ENCODE data around the gene GPC5.

GPC5 gene

GRCh38 chr13:92307752-92308151, 909.3 kb downstream of the GPC5 start:
- H3K4me2 ChIP-seq (ENCODE audit: low read length), result no peak overlapping the region
- H3K9ac ChIP-seq (ENCODE audit: low read length), result no peak overlapping the region
- H2AFZ ChIP-seq (ENCODE audit: low read depth, low read length), result no peak overlapping the region
- no peaks in the 10 kb centered on the region for H4K20me1 ChIP-seq (ENCODE audit: insufficient read depth, low read length)
- TF ChIP-seq CTCF (IDR thresholded peaks at IDR 0.05; ENCODE audit: low read depth, low read length), result no peak
- TF ChIP-seq EZH2phosphoT487 (IDR thresholded peaks at IDR 0.05; ENCODE audit: low read depth), result no peak
- H3K4me3 ChIP-seq (ENCODE audit: low read length), result no peak overlapping the region
- no peak overlapping the region for H3K27ac ChIP-seq (ENCODE audit: low read length)
- peaks cover 7% of the 10 kb centered on the region for H3K36me3 ChIP-seq (replicated peaks; ENCODE audit: low read depth, low read length)
- no peaks in the 10 kb centered on the region for H3K4me1 ChIP-seq (ENCODE audit: low read length)
- H3K79me2 ChIP-seq (ENCODE audit: low read length), result no peaks in the 10 kb centered on the region
- H3K9me3 ChIP-seq (ENCODE audit: insufficient read depth, low read length), result peaks cover 20% of the 10 kb centered on the region; the same call in 1 of the 2 replicates
- no peaks in the 10 kb centered on the region for H3K27me3 ChIP-seq (ENCODE audit: low read depth, low read length)

GRCh38 chr13:92312823-92313222, 914.4 kb downstream of the GPC5 start:
- Histone ChIP-seq H3K9ac (ENCODE audit: low read length) (no peak overlapping the region), H4K20me1 (ENCODE audit: insufficient read depth, low read length) (no peaks in the 10 kb centered on the region), H3K27me3 (ENCODE audit: low read depth, low read length) (no peaks in the 10 kb centered on the region), H3K9me3 (ENCODE audit: insufficient read depth, low read length) (peaks cover 20% of the 10 kb centered on the region; the same call in 1 of the 2 replicates), H2AFZ (ENCODE audit: low read depth, low read length) (no peak overlapping the region), H3K36me3 (replicated peaks; ENCODE audit: low read depth, low read length) (peaks cover 7% of the 10 kb centered on the region), H3K4me2 (ENCODE audit: low read length) (no peak overlapping the region), H3K27ac (ENCODE audit: low read length) (no peak overlapping the region), H3K4me3 (ENCODE audit: low read length) (no peak overlapping the region), H3K4me1 (ENCODE audit: low read length) (peaks cover 27% of the 10 kb centered on the region), H3K79me2 (ENCODE audit: low read length) (no peaks in the 10 kb centered on the region)
- TF ChIP-seq EZH2phosphoT487 (IDR thresholded peaks at IDR 0.05; ENCODE audit: low read depth) (no peak), CTCF (IDR thresholded peaks at IDR 0.05; ENCODE audit: low read depth, low read length) (no peak)

GRCh38 chr13:92313382-92313781, 915.0 kb downstream of the GPC5 start:
- Histone ChIP-seq H3K9ac (ENCODE audit: low read length) (no peak overlapping the region), H3K4me2 (ENCODE audit: low read length) (no peak overlapping the region), H3K79me2 (ENCODE audit: low read length) (no peaks in the 10 kb centered on the region), H3K36me3 (replicated peaks; ENCODE audit: low read depth, low read length) (peaks cover 7% of the 10 kb centered on the region), H4K20me1 (ENCODE audit: insufficient read depth, low read length) (no peaks in the 10 kb centered on the region), H2AFZ (ENCODE audit: low read depth, low read length) (no peak overlapping the region), H3K4me1 (ENCODE audit: low read length) (peaks cover 27% of the 10 kb centered on the region), H3K27me3 (ENCODE audit: low read depth, low read length) (no peaks in the 10 kb centered on the region), H3K9me3 (ENCODE audit: insufficient read depth, low read length) (peaks cover 20% of the 10 kb centered on the region; the same call in 1 of the 2 replicates), H3K27ac (ENCODE audit: low read length) (no peak overlapping the region), H3K4me3 (ENCODE audit: low read length) (no peak overlapping the region)
- no peak for TF ChIP-seq CTCF (IDR thresholded peaks at IDR 0.05; ENCODE audit: low read depth, low read length)
- TF ChIP-seq EZH2phosphoT487 (IDR thresholded peaks at IDR 0.05; ENCODE audit: low read depth), result no peak

- no peaks in the 10 kb centered on the region for H3K79me2 ChIP-seq (ENCODE audit: low read length)
- peaks cover 20% of the 10 kb centered on the region; the same call in 1 of the 2 replicates for H3K9me3 ChIP-seq (ENCODE audit: insufficient read depth, low read length)
- H3K4me1 ChIP-seq (ENCODE audit: low read length), result peaks cover 27% of the 10 kb centered on the region
- no peak overlapping the region for H3K27ac ChIP-seq (ENCODE audit: low read length)
- TF ChIP-seq EZH2phosphoT487 (IDR thresholded peaks at IDR 0.05; ENCODE audit: low read depth), result peak; percentile 52; the same call in 1 of the 2 replicates
- TF ChIP-seq CTCF (IDR thresholded peaks at IDR 0.05; ENCODE audit: low read depth, low read length), result no peak
- H3K36me3 ChIP-seq (replicated peaks; ENCODE audit: low read depth, low read length), result peaks cover 7% of the 10 kb centered on the region
- H3K27me3 ChIP-seq (ENCODE audit: low read depth, low read length), result no peaks in the 10 kb centered on the region
- H3K9ac ChIP-seq (ENCODE audit: low read length), result no peak overlapping the region
- no peaks in the 10 kb centered on the region for H4K20me1 ChIP-seq (ENCODE audit: insufficient read depth, low read length)
- no peak overlapping the region for H2AFZ ChIP-seq (ENCODE audit: low read depth, low read length)
- H3K4me2 ChIP-seq (ENCODE audit: low read length), result peak overlapping the region; percentile 34
- H3K4me3 ChIP-seq (ENCODE audit: low read length), result no peak overlapping the region
These were observed 916.8 kb downstream of the GPC5 start for GRCh38 chr13:92315265-92315664.

Data from OCI-LY3 (cell line).